ENCODE results near the gene MACROD2.

Gene MACROD2

DNA sequence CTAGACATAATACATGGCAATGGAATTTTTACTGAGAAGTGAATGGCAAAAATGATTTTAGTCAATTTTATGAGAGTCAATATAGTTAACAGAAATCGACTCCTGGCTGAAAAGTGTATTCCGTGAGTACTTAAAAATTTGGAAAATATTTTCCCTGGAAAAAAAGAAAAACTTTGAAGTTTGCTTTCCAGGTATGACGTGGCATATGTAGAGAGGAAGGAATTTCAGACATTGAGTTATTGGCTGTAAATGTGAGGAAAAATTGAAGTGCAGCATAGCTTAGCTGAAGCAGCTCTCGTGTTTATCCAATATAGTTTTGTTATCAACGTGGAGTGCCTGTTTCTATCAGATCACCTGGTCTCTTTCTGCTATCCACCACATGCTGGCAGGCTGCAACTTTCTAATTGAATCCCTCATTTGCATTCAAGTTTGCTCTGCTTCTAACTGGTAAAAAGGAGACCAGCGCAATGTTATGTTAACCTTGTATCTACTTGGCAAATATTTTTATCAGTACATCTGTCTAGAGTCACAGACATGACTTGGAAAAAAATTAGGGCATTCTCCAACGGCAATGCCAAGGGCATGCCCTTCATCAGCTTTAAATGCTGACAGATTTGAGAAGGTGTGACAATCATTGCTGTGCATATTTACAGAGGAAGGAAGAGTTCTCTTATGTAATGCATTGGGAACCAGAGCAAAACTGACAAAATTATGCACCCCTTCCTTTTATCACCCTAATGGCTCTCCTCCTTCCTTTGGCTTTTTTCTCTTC lies 1444.9 kb downstream of the MACROD2 start:
- Histone ChIP-seq H3K4me2 (ENCODE audit: low read length) (peak overlapping the region; percentile 46), H2AFZ (no peak overlapping the region), H3K36me3 (ENCODE audit: control insufficient read depth, insufficient read depth, low read length) (no peaks in the 10 kb centered on the region), H3K27ac (no peak overlapping the region), H3K4me1 (peaks cover 7% of the 10 kb centered on the region), H3K9me3 (ENCODE audit: control insufficient read depth, low read length) (no peaks in the 10 kb centered on the region), H3K79me2 (no peaks in the 10 kb centered on the region), H3K27me3 (ENCODE audit: control insufficient read depth, insufficient read depth, low read length) (no peaks in the 10 kb centered on the region), H3K9ac (no peak overlapping the region), H3K4me3 (ENCODE audit: low read depth, low read length) (peak overlapping the region; percentile 18)
- no peak for TF ChIP-seq CTCF (IDR thresholded peaks at IDR 0.05)

GRCh38 chr20:15445056-15445840 lies 1449.9 kb downstream of the MACROD2 start:
- Histone ChIP-seq H3K9me3 (ENCODE audit: control insufficient read depth, low read length) (no peaks in the 10 kb centered on the region), H3K4me1 (peaks cover 7% of the 10 kb centered on the region), H3K27me3 (ENCODE audit: control insufficient read depth, insufficient read depth, low read length) (no peaks in the 10 kb centered on the region), H3K4me3 (ENCODE audit: low read depth, low read length) (no peak overlapping the region), H3K79me2 (no peaks in the 10 kb centered on the region), H3K4me2 (ENCODE audit: low read length) (no peak overlapping the region), H3K27ac (no peak overlapping the region), H2AFZ (no peak overlapping the region), H3K36me3 (ENCODE audit: control insufficient read depth, insufficient read depth, low read length) (no peaks in the 10 kb centered on the region), H3K9ac (no peak overlapping the region)
- no peak for TF ChIP-seq CTCF (IDR thresholded peaks at IDR 0.05)

- H3K9ac ChIP-seq = no peak overlapping the region
- no peaks in the 10 kb centered on the region for H3K9me3 ChIP-seq (ENCODE audit: control insufficient read depth, low read length)
- H3K27ac ChIP-seq = no peak overlapping the region
- H3K79me2 ChIP-seq = no peaks in the 10 kb centered on the region
- no peak overlapping the region for H3K4me3 ChIP-seq (ENCODE audit: low read depth, low read length)
- no peaks in the 10 kb centered on the region for H3K27me3 ChIP-seq (ENCODE audit: control insufficient read depth, insufficient read depth, low read length)
- TF ChIP-seq CTCF (IDR thresholded peaks at IDR 0.05) = no peak
- no peaks in the 10 kb centered on the region for H3K36me3 ChIP-seq (ENCODE audit: control insufficient read depth, insufficient read depth, low read length)
- H2AFZ ChIP-seq = no peak overlapping the region
- H3K4me2 ChIP-seq (ENCODE audit: low read length) = no peak overlapping the region
- H3K4me1 ChIP-seq = no peaks in the 10 kb centered on the region
Observed at GRCh38 chr20:15446373-15446772, 1451.1 kb downstream of the MACROD2 start.

- H3K4me2 ChIP-seq (ENCODE audit: low read length) = no peak overlapping the region
- H2AFZ ChIP-seq = no peak overlapping the region
- H3K27ac ChIP-seq = no peak overlapping the region
- no peaks in the 10 kb centered on the region for H3K27me3 ChIP-seq (ENCODE audit: control insufficient read depth, insufficient read depth, low read length)
- H3K36me3 ChIP-seq (ENCODE audit: control insufficient read depth, insufficient read depth, low read length) = no peaks in the 10 kb centered on the region
- no peaks in the 10 kb centered on the region for H3K4me1 ChIP-seq
- no peaks in the 10 kb centered on the region for H3K79me2 ChIP-seq
- H3K9ac ChIP-seq = no peak overlapping the region
- no peak overlapping the region for H3K4me3 ChIP-seq (ENCODE audit: low read depth, low read length)
- H3K9me3 ChIP-seq (ENCODE audit: control insufficient read depth, low read length) = no peaks in the 10 kb centered on the region
- TF ChIP-seq CTCF (IDR thresholded peaks at IDR 0.05) = no peak
Observed at GRCh38 chr20:15447549-15447948, 1452.2 kb downstream of the MACROD2 start.

Data from parathyroid adenoma (tissue), 2 donors.